Measurements from ENCODE around the gene PCBD1.

Gene PCBD1

GRCh38 chr10:70917226-70917625 lies 28.9 kb upstream of the PCBD1 start:
- DNase-seq: no peak

- no peak for DNase-seq
Observed at GRCh38 chr10:70916241-70916640, 27.9 kb upstream of the PCBD1 start.

- DNase-seq: no peak
Observed at GRCh38 chr10:70915806-70916205, 27.4 kb upstream of the PCBD1 start.

- DNase-seq: no peak
Observed at GRCh38 chr10:70915206-70915605, 26.8 kb upstream of the PCBD1 start.

- DNase-seq: no peak
Observed at GRCh38 chr10:70914316-70914864, 26.0 kb upstream of the PCBD1 start.

GRCh38 chr10:70913893-70914240 lies 25.5 kb upstream of the PCBD1 start:
- no peak for DNase-seq

GRCh38 chr10:70913191-70913892 lies 25.0 kb upstream of the PCBD1 start:
- DNase-seq: no peak

- DNase-seq: no peak
Observed at GRCh38 chr10:70912556-70912955, 24.2 kb upstream of the PCBD1 start.

- DNase-seq: no peak
Observed at GRCh38 chr10:70911386-70911785, 23.0 kb upstream of the PCBD1 start.

- DNase-seq: no peak
Observed at GRCh38 chr10:70910486-70911341, 22.3 kb upstream of the PCBD1 start.

- no peak for DNase-seq
Observed at GRCh38 chr10:70909326-70909935, 21.1 kb upstream of the PCBD1 start.

- DNase-seq: no peak
Observed at GRCh38 chr10:70908406-70909296, 20.3 kb upstream of the PCBD1 start.

- no peak for DNase-seq
Observed at GRCh38 chr10:70907637-70908405, 19.5 kb upstream of the PCBD1 start.

GRCh38 chr10:70906953-70907636 lies 18.7 kb upstream of the PCBD1 start:
- DNase-seq: no peak

- no peak for DNase-seq
Observed at GRCh38 chr10:70906031-70906783, 17.8 kb upstream of the PCBD1 start.

- no peak for DNase-seq
Observed at GRCh38 chr10:70905071-70906021, 17.0 kb upstream of the PCBD1 start.

GRCh38 chr10:70903262-70903921 lies 15.0 kb upstream of the PCBD1 start:
- no peak for DNase-seq

- DNase-seq: no peak
Observed at GRCh38 chr10:70902661-70903261, 14.4 kb upstream of the PCBD1 start.
